Aorta (tissue), 5 donors: Measurements from ENCODE around the gene RNASE1. TPM values are rescaled to one million over a fixed set of nuclear protein-coding genes. Genes with fewer than 3 reads are reported as not detected.
A peak's percentile ranks its signal among the peaks of the same experiment; 100 is the strongest.
"Not testable (repeated sequence)": the region's sequence is repeated elsewhere in the genome, so short reads cannot be mapped to it uniquely, and the experiment has no call there.

Source experiments
- ATAC-seq: fragments of 200-7000 bp; cut with Tn5 transposase; one replicate; pipeline ENCODE4 v1.9.1; 2022; ENCODE audit warnings: moderate library complexity; ENCODE audit not compliant: low FRiP score
- DNase-seq, 2 donors: peaks; one replicate each; pipeline ENCODE4 v3.0.0-alpha.2; 2020
- H3K27ac ChIP-seq, 2 donors: one replicate each; pipeline ENCODE4 v1.5.1; 2013; ENCODE audit warnings: low read length in 2 of 2, mild to moderate bottlenecking in 2 of 2, moderate library complexity in 2 of 2, control low read depth in 1 of 2, inconsistent platforms in 1 of 2, low read depth in 1 of 2
- H3K27me3 ChIP-seq, 2 donors: one replicate each; pipeline ENCODE4 v1.6.1; 2013; ENCODE audit warnings: control low read depth in 1 of 2, low read length in 1 of 2, mild to moderate bottlenecking in 1 of 2, moderate library complexity in 1 of 2; ENCODE audit not compliant: insufficient read depth in 2 of 2, control insufficient read depth in 1 of 2
- H3K36me3 ChIP-seq, 2 donors: one replicate each; pipeline ENCODE4 v1.6.1; 2013; ENCODE audit warnings: control low read depth in 1 of 2, low read length in 1 of 2, mild to moderate bottlenecking in 1 of 2; ENCODE audit not compliant: insufficient read depth in 2 of 2, control insufficient read depth in 1 of 2
- H3K4me1 ChIP-seq, 2 donors: one replicate each; pipeline ENCODE4 v1.6.1; 2013; ENCODE audit warnings: low read length in 2 of 2, control low read depth in 1 of 2, mild to moderate bottlenecking in 1 of 2, moderate library complexity in 1 of 2; ENCODE audit not compliant: insufficient read depth in 2 of 2, control insufficient read depth in 1 of 2
- H3K4me3 ChIP-seq, 2 donors: one replicate each; pipeline ENCODE4 v1.5.1; 2013; ENCODE audit warnings: low read length in 2 of 2, control low read depth in 1 of 2, mild to moderate bottlenecking in 1 of 2
- H3K9me3 ChIP-seq: one replicate; pipeline ENCODE4 v1.6.1; 2013; ENCODE audit warnings: mild to moderate bottlenecking, low read length; ENCODE audit not compliant: control insufficient read depth
- WGBS, 2 donors: extraction: QIAGEN DNeasy Blood & Tissue Kit; methylation state at CpG; one replicate each; pipeline ENCODE4 v1.1.7; 2013; 5-methylcytosine and 5-hydroxymethylcytosine counted together
- intact Hi-C, 2 donors: fragments of 100-400 bp; cut with DNase I; formaldehyde crosslinking; loops; one replicate each; pipeline versions ENCODE4 v1.14.2 to v1.15.0; 2022
- polyA plus RNA-seq, 2 donors: library from polyadenylated mRNA; stranded (reverse); fragments of 200-250 nt; gene quantifications; one replicate each; pipeline ENCODE4 v1.2.3, GENCODE V29; 2013
- total RNA-seq, 2 donors: library from RNA; stranded (reverse); fragmentation: NEBNext Ultra II Directional; extraction: Animal tissue kit (Norgen Biotek cat#: 25700); gene quantifications; one replicate each; pipeline ENCODE4 v1.2.1, GENCODE V29; 2021
- donor health status: healthy with polysubstance abuse.
- donor health status: Bipolar disorder and iron deficiency.
- donor health status: DM: no; HTN: no; CAD: no.
- donor health status: DM: no; HTN: no; CAD: no.
- donor health status: DM: yes; HTN: yes; CAD: no.

The RNASE1 gene
- total and polyA plus RNA-seq, 4 donors, result 86.4 to 499 (median 288) TPM

GRCh38 chr14:20830831-20831230, 28.2 kb upstream of the RNASE1 start:
- 88 to 92% methylated on average over 12 of the region's 12 CpGs for WGBS, 2 donors
- Histone ChIP-seq H3K36me3 (no peaks in the 10 kb centered on the region), H3K4me3 (no peak overlapping the region), H3K27ac (no peak overlapping the region), H3K27me3 (no peaks in the 10 kb centered on the region), H3K4me1 (no peaks in the 10 kb centered on the region), H3K9me3 (peaks cover 6% of the 10 kb centered on the region)
- ATAC-seq (no peak), DNase-seq (no peak)
- intact Hi-C loops, result no loop called here

GRCh38 chr14:20828024-20828694, 25.5 kb upstream of the RNASE1 start:
- H3K27ac ChIP-seq, intact Hi-C loops, H3K27me3 ChIP-seq, DNase-seq, H3K9me3 ChIP-seq, H3K4me3 ChIP-seq, H3K36me3 ChIP-seq, H3K4me1 ChIP-seq, ATAC-seq: not testable (repeated sequence)
- 91 to 93% methylated on average over 11 of the region's 11 CpGs for WGBS, 2 donors

- no peak for ATAC-seq
- Histone ChIP-seq H3K27ac (no peak overlapping the region), H3K4me1 (no peaks in the 10 kb centered on the region), H3K36me3 (no peaks in the 10 kb centered on the region), H3K4me3 (no peak overlapping the region), H3K9me3 (peaks cover 6% of the 10 kb centered on the region), H3K27me3 (no peaks in the 10 kb centered on the region)
- no peak for DNase-seq
- intact Hi-C loops, result no loop called here
- 35 to 69% methylated on average over 2 to 3 of the region's 3 CpGs for WGBS, 2 donors
These were observed 24.7 kb upstream of the RNASE1 start for GRCh38 chr14:20827326-20827725.

- H3K4me3 ChIP-seq, H3K27me3 ChIP-seq, DNase-seq, ATAC-seq, H3K9me3 ChIP-seq, H3K4me1 ChIP-seq, H3K36me3 ChIP-seq, intact Hi-C loops, H3K27ac ChIP-seq: not testable (repeated sequence)
- WGBS, 2 donors, result 79 to 82% methylated on average over 1 of the region's 1 CpG
These were observed 24.0 kb upstream of the RNASE1 start for GRCh38 chr14:20826666-20827065.

GRCh38 chr14:20823859-20824258, 21.2 kb upstream of the RNASE1 start:
- no peak overlapping the region for H3K27ac ChIP-seq
- H3K4me3 ChIP-seq, result no peak overlapping the region
- DNase-seq (no peak), ATAC-seq (no peak)
- H3K4me1 ChIP-seq, result no peaks in the 10 kb centered on the region
- peaks cover 6% of the 10 kb centered on the region for H3K9me3 ChIP-seq
- peaks cover 0 to 1% of the 10 kb centered on the region in 2 donors for H3K27me3 ChIP-seq
- H3K36me3 ChIP-seq, result no peaks in the 10 kb centered on the region
- intact Hi-C loops, result no loop called here
- WGBS, 2 donors, result 71 to 87% methylated on average over 8 of the region's 8 CpGs

- H3K27ac ChIP-seq, H3K27me3 ChIP-seq, H3K4me3 ChIP-seq, H3K36me3 ChIP-seq, H3K9me3 ChIP-seq, ATAC-seq, intact Hi-C loops, H3K4me1 ChIP-seq: not testable (repeated sequence)
- peak in 1 of 2 donors; percentile 68 for DNase-seq
- 23 to 29% methylated on average over 3 of the region's 3 CpGs for WGBS, 2 donors
These were observed 19.0 kb upstream of the RNASE1 start for GRCh38 chr14:20821521-20822108.

- intact Hi-C loops, result no loop called here
- peaks cover 0 to 1% of the 10 kb centered on the region in 2 donors for H3K27me3 ChIP-seq
- no peaks in the 10 kb centered on the region for H3K4me1 ChIP-seq
- ATAC-seq, result no peak
- no peak overlapping the region for H3K4me3 ChIP-seq
- H3K36me3 ChIP-seq, result no peaks in the 10 kb centered on the region
- no peaks in the 10 kb centered on the region for H3K9me3 ChIP-seq
- no peak for DNase-seq
- H3K27ac ChIP-seq, result no peak overlapping the region
- WGBS, 2 donors, result 81 to 82% methylated on average over 14 of the region's 14 CpGs
These were observed 17.6 kb upstream of the RNASE1 start for GRCh38 chr14:20820063-20820904.

- no peaks in the 10 kb centered on the region for H3K9me3 ChIP-seq
- peaks cover 0 to 1% of the 10 kb centered on the region in 2 donors for H3K27me3 ChIP-seq
- ATAC-seq, result no peak
- intact Hi-C loops, result no loop called here
- no peak for DNase-seq
- no peaks in the 10 kb centered on the region for H3K4me1 ChIP-seq
- 69 to 78% methylated on average over 7 of the region's 7 CpGs for WGBS, 2 donors
- H3K27ac ChIP-seq, result no peak overlapping the region
- H3K36me3 ChIP-seq, result no peaks in the 10 kb centered on the region
- H3K4me3 ChIP-seq, result no peak overlapping the region
These were observed 16.2 kb upstream of the RNASE1 start for GRCh38 chr14:20818861-20819260.
